Karpas-422 (cell line): Measurements from ENCODE around the gene NPEPL1. TPM values are rescaled to one million over a fixed set of nuclear protein-coding genes. Genes with fewer than 3 reads are reported as not detected.

ENCODE experiments used
- DNase-seq: peaks from one replicate; pipeline ENCODE4 v3.0.0-alpha.2; 2015
- H2AFZ ChIP-seq: fragments of 200-600 bp; sonication (generic); 2 replicates; pipeline ENCODE4 v1.6.1; 2014; ENCODE audit warnings: antibody characterized with exemption, low read length, mixed read lengths
- H3K27ac ChIP-seq: fragments of 200-600 bp; sonication (generic); 2 replicates; pipeline ENCODE4 v1.5.1; 2014; ENCODE audit warnings: mild to moderate bottlenecking, low read length, moderate library complexity
- H3K27me3 ChIP-seq: fragments of 200-600 bp; sonication (generic); 2 replicates; pipeline ENCODE4 v1.6.1; 2014; ENCODE audit warnings: low read length, mixed read lengths
- H3K36me3 ChIP-seq: fragments of 200-600 bp; sonication (generic); 2 replicates; pipeline ENCODE4 v1.6.1; 2014; ENCODE audit warnings: low read length, mixed read lengths; ENCODE audit not compliant: insufficient read depth
- H3K4me1 ChIP-seq: fragments of 200-600 bp; sonication (generic); 2 replicates; pipeline ENCODE4 v1.6.1; 2014; ENCODE audit warnings: mild to moderate bottlenecking, low read length, mixed read lengths
- H3K4me2 ChIP-seq: fragments of 200-600 bp; sonication (generic); 2 replicates; pipeline ENCODE4 v1.6.1; 2014; ENCODE audit warnings: low read length, low read depth, mild to moderate bottlenecking; ENCODE audit not compliant: poor library complexity, severe bottlenecking
- H3K4me3 ChIP-seq: fragments of 200-600 bp; sonication (generic); 2 replicates; pipeline ENCODE4 v1.5.1; 2014; ENCODE audit warnings: mild to moderate bottlenecking, antibody characterized with exemption, low read length, mixed read lengths
- H3K79me2 ChIP-seq: fragments of 200-600 bp; sonication (generic); 2 replicates; pipeline ENCODE4 v1.6.1; 2014; ENCODE audit warnings: mild to moderate bottlenecking, low read length, mixed read lengths
- H3K9ac ChIP-seq: fragments of 200-600 bp; sonication (generic); 2 replicates; pipeline ENCODE4 v1.6.0; 2014; ENCODE audit warnings: low read length
- H3K9me2 ChIP-seq: fragments of 200-600 bp; sonication (generic), shearing (Covaris generic); replicated peaks from 2 replicates; pipeline ENCODE4 v1.6.0; 2014; ENCODE audit warnings: mild to moderate bottlenecking, low read length, moderate library complexity; ENCODE audit not compliant: insufficient read depth
- H3K9me3 ChIP-seq: fragments of 300-700, 200-600 bp; sonication (generic); 2 replicates; pipeline ENCODE4 v1.6.1; 2014; ENCODE audit warnings: low read length, mixed read lengths
- H4K20me1 ChIP-seq: fragments of 200-600 bp; sonication (generic); 2 replicates; pipeline ENCODE4 v1.6.1; 2014; ENCODE audit warnings: mild to moderate bottlenecking, antibody characterized with exemption, low read length, low read depth; ENCODE audit not compliant: insufficient read depth
- total RNA-seq: library from RNA; depleted of rRNA; stranded (reverse); fragments of >200 nt; shearing (Covaris generic); gene quantifications from 2 replicates; pipeline ENCODE4 v1.2.3, GENCODE V29; 2014; ENCODE audit warnings: low replicate concordance

The NPEPL1 gene
- total RNA-seq, 1 experiment from 2014 or later, result 16.8 TPM

- Histone ChIP-seq H3K27ac (peak overlapping the region; percentile 78), H3K4me3 (peak overlapping the region; percentile 91), H4K20me1 (no peaks in the 10 kb centered on the region)
These were observed 38.3 kb upstream of the NPEPL1 start for GRCh38 chr20:58654337-58654736.

GRCh38 chr20:58655328-58656107, 37.1 kb upstream of the NPEPL1 start:
- no peaks in the 10 kb centered on the region for H4K20me1 ChIP-seq
- H2AFZ ChIP-seq, result no peak overlapping the region
- peaks cover 93% of the 10 kb centered on the region for H3K79me2 ChIP-seq
- H3K36me3 ChIP-seq, result peaks cover 6% of the 10 kb centered on the region; the same call in 1 of the 2 replicates
- peak overlapping the region; percentile 78 for H3K4me2 ChIP-seq
- peak overlapping the region; percentile 19; the same call in 1 of the 2 replicates for H3K9ac ChIP-seq
- peak overlapping the region; percentile 78 for H3K27ac ChIP-seq
- peak overlapping the region; percentile 24; the same call in 1 of the 2 replicates for H3K4me3 ChIP-seq
- no peak for DNase-seq
- H3K4me1 ChIP-seq, result peaks cover 80% of the 10 kb centered on the region
- no peaks in the 10 kb centered on the region for H3K9me3 ChIP-seq
- no peaks in the 10 kb centered on the region for H3K27me3 ChIP-seq
- no peaks in the 10 kb centered on the region for H3K9me2 ChIP-seq

More at GRCh38 chr20:58654337-58654736, 38.3 kb upstream of the NPEPL1 start:
- Histone ChIP-seq H3K4me1 (peaks cover 79% of the 10 kb centered on the region), H2AFZ (no peak overlapping the region), H3K9ac (peak overlapping the region; percentile 91), H3K9me2 (no peaks in the 10 kb centered on the region), H3K79me2 (peaks cover 81% of the 10 kb centered on the region), H3K9me3 (no peaks in the 10 kb centered on the region), H3K27me3 (no peaks in the 10 kb centered on the region), H3K4me2 (peak overlapping the region; percentile 78), H3K36me3 (peaks cover 6% of the 10 kb centered on the region; the same call in 1 of the 2 replicates)
- DNase-seq, result no peak

DNA sequence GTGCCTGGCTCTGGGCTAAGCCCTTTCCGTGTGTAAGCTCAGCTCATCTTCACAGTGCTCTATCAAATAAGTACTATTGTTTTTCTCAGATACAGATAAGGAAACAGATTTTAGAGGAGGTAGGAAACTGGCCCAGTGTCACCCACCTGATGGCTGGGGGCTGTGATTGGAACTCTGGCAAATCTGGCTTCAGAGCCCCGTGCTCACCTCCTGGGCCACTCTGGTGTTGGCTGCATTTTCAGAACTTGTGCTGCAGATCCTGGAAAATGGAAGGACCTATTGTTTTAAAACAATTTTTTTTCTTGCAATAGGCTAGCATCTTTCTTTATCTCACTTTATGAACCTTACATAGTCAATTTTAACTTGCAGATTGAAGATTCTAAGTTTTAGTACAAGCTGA, 35.8 kb upstream of the NPEPL1 start:
- no peaks in the 10 kb centered on the region for H3K9me2 ChIP-seq
- no peaks in the 10 kb centered on the region for H3K27me3 ChIP-seq
- H3K9ac ChIP-seq, result no peak overlapping the region
- peaks cover 76% of the 10 kb centered on the region for H3K4me1 ChIP-seq
- peak overlapping the region; percentile 78 for H3K4me2 ChIP-seq
- no peak for DNase-seq
- H2AFZ ChIP-seq, result no peak overlapping the region
- H3K27ac ChIP-seq, result peak overlapping the region; percentile 18
- H4K20me1 ChIP-seq, result peaks cover 5% of the 10 kb centered on the region; the same call in 1 of the 2 replicates
- peaks cover 99% of the 10 kb centered on the region for H3K79me2 ChIP-seq
- peaks cover 13% of the 10 kb centered on the region for H3K36me3 ChIP-seq
- no peak overlapping the region for H3K4me3 ChIP-seq
- no peaks in the 10 kb centered on the region for H3K9me3 ChIP-seq

- H4K20me1 ChIP-seq, result peaks cover 8% of the 10 kb centered on the region; the same call in 1 of the 2 replicates
- no peaks in the 10 kb centered on the region for H3K9me3 ChIP-seq
These were observed 35.3 kb upstream of the NPEPL1 start for GRCh38 chr20:58657262-58657661.

GRCh38 chr20:58657986-58658385, 34.6 kb upstream of the NPEPL1 start:
- Histone ChIP-seq H3K27me3 (no peaks in the 10 kb centered on the region), H3K9me2 (no peaks in the 10 kb centered on the region), H2AFZ (no peak overlapping the region), H3K27ac (no peak overlapping the region), H3K4me2 (peak overlapping the region; percentile 78), H3K4me1 (peaks cover 74% of the 10 kb centered on the region), H3K79me2 (peaks cover 100% of the 10 kb centered on the region), H3K9ac (0 out of 2 replicates have a peak overlapping the region, but pooled peaks have one; percentile 6), H3K4me3 (no peak overlapping the region), H3K36me3 (peaks cover 18% of the 10 kb centered on the region), H4K20me1 (peaks cover 8% of the 10 kb centered on the region; the same call in 1 of the 2 replicates), H3K9me3 (no peaks in the 10 kb centered on the region)
- DNase-seq, result no peak

More at GRCh38 chr20:58657262-58657661, 35.3 kb upstream of the NPEPL1 start:
- H3K4me2 ChIP-seq, result peak overlapping the region; percentile 78
- DNase-seq, result no peak
- no peak overlapping the region for H3K4me3 ChIP-seq
- no peaks in the 10 kb centered on the region for H3K9me2 ChIP-seq
- peaks cover 16% of the 10 kb centered on the region for H3K36me3 ChIP-seq
- H3K9ac ChIP-seq, result 0 out of 2 replicates have a peak overlapping the region, but pooled peaks have one; percentile 6
- H3K27ac ChIP-seq, result peak overlapping the region; percentile 18
- peaks cover 76% of the 10 kb centered on the region for H3K4me1 ChIP-seq
- no peak overlapping the region for H2AFZ ChIP-seq
- no peaks in the 10 kb centered on the region for H3K27me3 ChIP-seq
- peaks cover 100% of the 10 kb centered on the region for H3K79me2 ChIP-seq

DNA sequence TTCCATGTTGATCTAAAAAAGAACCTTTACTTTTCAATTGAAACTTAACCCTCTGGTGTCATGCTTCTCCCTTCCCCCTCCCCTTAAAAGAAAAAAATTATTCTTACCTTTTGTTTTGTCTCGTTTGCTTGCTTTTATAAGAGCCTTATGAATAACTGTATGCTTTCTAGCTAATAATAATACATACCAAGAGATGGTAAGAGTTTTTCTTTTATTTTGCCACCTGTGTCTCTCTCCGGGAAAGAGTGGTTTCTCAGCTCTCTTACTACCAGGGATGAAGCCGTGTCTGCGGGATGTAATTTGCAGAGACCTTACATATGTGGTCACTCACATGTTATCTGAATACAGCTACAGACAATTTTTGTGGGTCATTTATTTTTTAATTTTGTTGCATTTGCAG, 33.8 kb upstream of the NPEPL1 start:
- H2AFZ ChIP-seq, result no peak overlapping the region

DNA sequence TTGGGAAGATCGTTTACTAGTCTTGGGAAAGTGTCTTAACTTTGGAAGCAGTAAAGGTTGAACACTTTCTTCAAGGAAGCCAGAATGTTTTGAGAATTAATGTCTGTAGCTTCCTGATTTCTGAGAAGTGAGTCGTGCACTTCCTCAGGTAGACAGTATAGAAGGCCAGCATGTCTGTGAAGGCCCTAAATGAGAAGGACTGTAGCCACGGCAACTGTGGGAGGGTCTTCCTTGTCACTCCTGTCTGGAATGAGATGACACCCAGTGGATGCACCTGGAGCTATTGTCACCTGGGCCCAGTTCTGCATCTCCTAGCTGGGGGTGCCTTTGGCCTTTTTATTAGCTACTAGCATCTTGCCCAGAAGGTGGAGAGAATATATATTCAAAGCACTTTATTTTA, 32.8 kb upstream of the NPEPL1 start:
- H3K36me3 ChIP-seq, result peaks cover 22% of the 10 kb centered on the region
- peak overlapping the region; percentile 57 for H3K27ac ChIP-seq
- H3K27me3 ChIP-seq, result no peaks in the 10 kb centered on the region
- peak overlapping the region; percentile 16 for H3K4me2 ChIP-seq
- H3K79me2 ChIP-seq, result peaks cover 100% of the 10 kb centered on the region
- H3K4me3 ChIP-seq, result no peak overlapping the region
- no peak for DNase-seq
- H3K9ac ChIP-seq, result peak overlapping the region; percentile 34
- peaks cover 8% of the 10 kb centered on the region; the same call in 1 of the 2 replicates for H4K20me1 ChIP-seq
- H2AFZ ChIP-seq, result no peak overlapping the region
- no peaks in the 10 kb centered on the region for H3K9me3 ChIP-seq
- H3K9me2 ChIP-seq, result no peaks in the 10 kb centered on the region
- H3K4me1 ChIP-seq, result peaks cover 72% of the 10 kb centered on the region

More for the DNA sequence above, 33.8 kb upstream of the NPEPL1 start:
- H3K9me3 ChIP-seq, result no peaks in the 10 kb centered on the region
- no peaks in the 10 kb centered on the region for H3K27me3 ChIP-seq
- peaks cover 100% of the 10 kb centered on the region for H3K79me2 ChIP-seq
- H3K27ac ChIP-seq, result no peak overlapping the region
- H3K4me2 ChIP-seq, result no peak overlapping the region
- no peaks in the 10 kb centered on the region for H3K9me2 ChIP-seq
- no peak for DNase-seq
- H3K4me1 ChIP-seq, result peaks cover 72% of the 10 kb centered on the region
- H3K9ac ChIP-seq, result no peak overlapping the region
- peaks cover 22% of the 10 kb centered on the region for H3K36me3 ChIP-seq
- peaks cover 8% of the 10 kb centered on the region; the same call in 1 of the 2 replicates for H4K20me1 ChIP-seq
- H3K4me3 ChIP-seq, result no peak overlapping the region

- Histone ChIP-seq H3K9me2 (no peaks in the 10 kb centered on the region), H3K4me2 (no peak overlapping the region), H3K36me3 (peaks cover 15% of the 10 kb centered on the region), H2AFZ (no peak overlapping the region), H3K27me3 (no peaks in the 10 kb centered on the region), H4K20me1 (peaks cover 13% of the 10 kb centered on the region; the same call in 1 of the 2 replicates), H3K9me3 (no peaks in the 10 kb centered on the region), H3K9ac (no peak overlapping the region), H3K27ac (no peak overlapping the region), H3K4me1 (peaks cover 70% of the 10 kb centered on the region), H3K4me3 (no peak overlapping the region), H3K79me2 (peaks cover 100% of the 10 kb centered on the region)
- DNase-seq, result no peak
These were observed 31.6 kb upstream of the NPEPL1 start for GRCh38 chr20:58660855-58661597.
